Mucosa of rectum (tissue), 2 donors: ENCODE measurements around the gene ATP10D.
"Not testable (repeated sequence)": the region's sequence is repeated elsewhere in the genome, so short reads cannot be mapped to it uniquely, and the experiment has no call there.

Experiments used
- H3K27ac ChIP-seq, 2 donors: one replicate each; pipeline ENCODE4 v1.7.0; 2013; ENCODE audit warnings: inconsistent platforms in 2 of 2, low read depth in 2 of 2, low read length in 2 of 2
- H3K27me3 ChIP-seq, 2 donors: one replicate each; pipeline ENCODE4 v1.7.0; 2013; ENCODE audit warnings: low read length in 2 of 2; ENCODE audit not compliant: control insufficient read depth in 2 of 2, insufficient read depth in 2 of 2
- H3K36me3 ChIP-seq, 2 donors: one replicate each; pipeline ENCODE4 v1.7.0; 2013; ENCODE audit warnings: low read length in 2 of 2; ENCODE audit not compliant: control insufficient read depth in 2 of 2, insufficient read depth in 2 of 2
- H3K4me1 ChIP-seq, 2 donors: one replicate each; pipeline ENCODE4 v1.7.0; 2013; ENCODE audit warnings: low read length in 2 of 2, mild to moderate bottlenecking in 1 of 2; ENCODE audit not compliant: control insufficient read depth in 2 of 2, insufficient read depth in 2 of 2
- H3K4me3 ChIP-seq, 2 donors: one replicate each; pipeline ENCODE4 v1.7.0; 2013; ENCODE audit warnings: low read length in 2 of 2
- H3K9ac ChIP-seq, 2 donors: one replicate each; pipeline ENCODE4 v1.7.0; 2013; ENCODE audit warnings: low read length in 2 of 2, low read depth in 1 of 2, mild to moderate bottlenecking in 1 of 2
- H3K9me3 ChIP-seq, 2 donors: one replicate each; pipeline ENCODE4 v1.7.0; 2013; ENCODE audit warnings: low read length in 2 of 2; ENCODE audit not compliant: control insufficient read depth in 2 of 2
- donor health status: healthy.
- donor health status: Normal muscosa, but diverticular disease.

ATP10D gene

GRCh38 chr4:47505666-47506065 lies 20.6 kb downstream of the ATP10D start:
- Histone ChIP-seq H3K4me3 (no peak overlapping the region), H3K9ac (no peak overlapping the region), H3K9me3 (no peaks in the 10 kb centered on the region), H3K36me3 (no peaks in the 10 kb centered on the region), H3K4me1 (no peaks in the 10 kb centered on the region), H3K27ac (no peak overlapping the region), H3K27me3 (no peaks in the 10 kb centered on the region)

GRCh38 chr4:47510506-47511143 lies 25.6 kb downstream of the ATP10D start:
- H3K4me3 ChIP-seq: no peak overlapping the region
- H3K27me3 ChIP-seq: no peaks in the 10 kb centered on the region
- peaks cover 0 to 7% of the 10 kb centered on the region in 2 donors for H3K36me3 ChIP-seq
- no peak overlapping the region for H3K27ac ChIP-seq
- no peaks in the 10 kb centered on the region for H3K4me1 ChIP-seq
- H3K9me3 ChIP-seq: no peaks in the 10 kb centered on the region
- H3K9ac ChIP-seq: no peak overlapping the region

- H3K4me1 ChIP-seq: no peaks in the 10 kb centered on the region
- H3K27ac ChIP-seq: no peak overlapping the region
- no peak overlapping the region for H3K4me3 ChIP-seq
- H3K27me3 ChIP-seq: no peaks in the 10 kb centered on the region
- H3K9ac ChIP-seq: no peak overlapping the region
- peaks cover 0 to 7% of the 10 kb centered on the region in 2 donors for H3K36me3 ChIP-seq
- no peaks in the 10 kb centered on the region for H3K9me3 ChIP-seq
These were observed 28.4 kb downstream of the ATP10D start for GRCh38 chr4:47513461-47513860.

GRCh38 chr4:47519239-47519883 lies 34.3 kb downstream of the ATP10D start:
- Histone ChIP-seq H3K4me1 (no peaks in the 10 kb centered on the region), H3K9ac (no peak overlapping the region), H3K4me3 (no peak overlapping the region), H3K9me3 (no peaks in the 10 kb centered on the region), H3K27ac (no peak overlapping the region), H3K36me3 (no peaks in the 10 kb centered on the region), H3K27me3 (no peaks in the 10 kb centered on the region)

- H3K9me3 ChIP-seq: no peaks in the 10 kb centered on the region
- no peak overlapping the region for H3K9ac ChIP-seq
- H3K27me3 ChIP-seq: no peaks in the 10 kb centered on the region
- H3K27ac ChIP-seq: no peak overlapping the region
- H3K36me3 ChIP-seq: no peaks in the 10 kb centered on the region
- no peak overlapping the region for H3K4me3 ChIP-seq
- no peaks in the 10 kb centered on the region for H3K4me1 ChIP-seq
These were observed 40.2 kb downstream of the ATP10D start for GRCh38 chr4:47525154-47525819.

GRCh38 chr4:47526281-47526680 lies 41.2 kb downstream of the ATP10D start:
- no peaks in the 10 kb centered on the region for H3K36me3 ChIP-seq
- no peak overlapping the region for H3K9ac ChIP-seq
- no peaks in the 10 kb centered on the region for H3K27me3 ChIP-seq
- H3K4me1 ChIP-seq: no peaks in the 10 kb centered on the region
- H3K9me3 ChIP-seq: no peaks in the 10 kb centered on the region
- H3K4me3 ChIP-seq: no peak overlapping the region
- no peak overlapping the region for H3K27ac ChIP-seq

GRCh38 chr4:47528646-47529045 lies 43.6 kb downstream of the ATP10D start:
- not testable (repeated sequence) for H3K4me1 ChIP-seq, H3K27ac ChIP-seq, H3K36me3 ChIP-seq, H3K9me3 ChIP-seq, H3K9ac ChIP-seq, H3K27me3 ChIP-seq, H3K4me3 ChIP-seq

- H3K9ac ChIP-seq: no peak overlapping the region
- no peaks in the 10 kb centered on the region for H3K9me3 ChIP-seq
- no peaks in the 10 kb centered on the region for H3K4me1 ChIP-seq
- no peaks in the 10 kb centered on the region for H3K36me3 ChIP-seq
- H3K27ac ChIP-seq: no peak overlapping the region
- no peaks in the 10 kb centered on the region for H3K27me3 ChIP-seq
- no peak overlapping the region for H3K4me3 ChIP-seq
These were observed 45.7 kb downstream of the ATP10D start for GRCh38 chr4:47530801-47531200.

GRCh38 chr4:47531241-47531953 lies 46.3 kb downstream of the ATP10D start:
- Histone ChIP-seq H3K4me1 (no peaks in the 10 kb centered on the region), H3K27ac (no peak overlapping the region), H3K36me3 (no peaks in the 10 kb centered on the region)

GRCh38 chr4:47531954-47532321 lies 46.9 kb downstream of the ATP10D start:
- Histone ChIP-seq H3K9me3 (no peaks in the 10 kb centered on the region), H3K36me3 (peaks cover 0 to 4% of the 10 kb centered on the region in 2 donors), H3K4me3 (no peak overlapping the region), H3K4me1 (no peaks in the 10 kb centered on the region), H3K27me3 (no peaks in the 10 kb centered on the region), H3K9ac (no peak overlapping the region), H3K27ac (peak overlapping the region in 1 of 2 donors; percentile 20)

More at GRCh38 chr4:47531241-47531953, 46.3 kb downstream of the ATP10D start:
- Histone ChIP-seq H3K27me3 (no peaks in the 10 kb centered on the region), H3K9me3 (no peaks in the 10 kb centered on the region), H3K9ac (no peak overlapping the region), H3K4me3 (no peak overlapping the region)
